ENCODE data around the gene SLC25A18. TPM values are rescaled to one million over a fixed set of nuclear protein-coding genes. Genes with fewer than 3 reads are reported as not detected.
A peak's percentile ranks its signal among the peaks of the same experiment; 100 is the strongest.

SLC25A18 gene
- total and polyA plus RNA-seq, 7 donors = 0.56 to 10.4 (median 5.7) TPM

GRCh38 chr22:17566776-17567175 lies 3.5 kb downstream of the SLC25A18 start:
- intact Hi-C loops (cut with DNase I) = no loop called here

GRCh38 chr22:17569971-17570511 lies 6.7 kb downstream of the SLC25A18 start:
- no peaks in the 10 kb centered on the region for H3K9me3 ChIP-seq
- H3K27ac ChIP-seq = peak overlapping the region; percentile 77
- WGBS, 3 donors = 33 to 43% (median 37%) methylated on average over 8 of the region's 8 CpGs
- intact Hi-C loops (cut with DNase I) = no loop called here
- peaks cover 21% of the 10 kb centered on the region for H3K4me1 ChIP-seq
- H3K36me3 ChIP-seq (ENCODE audit: insufficient read depth in 1 of 2, low read depth in 1 of 2) = no peaks in the 10 kb centered on the region
- H3K27me3 ChIP-seq (ENCODE audit: insufficient read depth in 3 of 3, low read length in 2 of 3) = no peaks in the 10 kb centered on the region
- ATAC-seq (peak; percentile 9 to 23 (median 16)), DNase-seq (peak in 1 of 2 donors; percentile 27)
- TF ChIP-seq CTCF (IDR thresholded peaks at IDR 0.05) = no peak
- peak overlapping the region; percentile 57 for H3K4me3 ChIP-seq

More at GRCh38 chr22:17566776-17567175, 3.5 kb downstream of the SLC25A18 start:
- no peak for TF ChIP-seq CTCF (IDR thresholded peaks at IDR 0.05)
- Histone ChIP-seq H3K9me3 (no peaks in the 10 kb centered on the region), H3K4me1 (peaks cover 42% of the 10 kb centered on the region), H3K4me3 (no peak overlapping the region), H3K27me3 (ENCODE audit: insufficient read depth in 3 of 3, low read length in 2 of 3) (no peaks in the 10 kb centered on the region), H3K27ac (no peak overlapping the region), H3K36me3 (ENCODE audit: insufficient read depth in 1 of 2, low read depth in 1 of 2) (no peaks in the 10 kb centered on the region)
- ATAC-seq = no peak
- 68 to 91% (median 80%) methylated on average over 10 of the region's 10 CpGs for WGBS, 3 donors
- DNase-seq = no peak

GRCh38 chr22:17570851-17571631 lies 7.7 kb downstream of the SLC25A18 start:
- Histone ChIP-seq H3K27me3 (ENCODE audit: insufficient read depth in 3 of 3, low read length in 2 of 3) (no peaks in the 10 kb centered on the region), H3K36me3 (ENCODE audit: insufficient read depth in 1 of 2, low read depth in 1 of 2) (no peaks in the 10 kb centered on the region), H3K27ac (peak overlapping the region; percentile 77), H3K4me1 (peaks cover 21% of the 10 kb centered on the region), H3K4me3 (peak overlapping the region; percentile 57), H3K9me3 (no peaks in the 10 kb centered on the region)
- WGBS, 3 donors = 8 to 13% (median 9%) methylated on average over 21 of the region's 21 CpGs
- intact Hi-C loops (cut with DNase I) = no loop called here
- TF ChIP-seq CTCF (IDR thresholded peaks at IDR 0.05) = no peak
- ATAC-seq = peak; percentile 62 to 88 (median 87)
- peak; percentile 90 to 95 for DNase-seq

GRCh38 chr22:17575151-17575550 lies 11.9 kb downstream of the SLC25A18 start:
- DNase-seq (no peak), ATAC-seq (no peak)
- WGBS, 3 donors = 92 to 95% (median 95%) methylated on average over 5 of the region's 5 CpGs
- no peak for TF ChIP-seq CTCF (IDR thresholded peaks at IDR 0.05)
- H3K27ac ChIP-seq = no peak overlapping the region
- intact Hi-C loops (cut with DNase I) = loop anchor here in 1 of 2 donors (5.0 kb wide), 1 partner anchor 47 kb away; no protein-coding TSS in a partner anchor
- H3K4me1 ChIP-seq = peaks cover 13% of the 10 kb centered on the region
- no peaks in the 10 kb centered on the region for H3K27me3 ChIP-seq (ENCODE audit: insufficient read depth in 3 of 3, low read length in 2 of 3)
- H3K4me3 ChIP-seq = no peak overlapping the region
- H3K36me3 ChIP-seq (ENCODE audit: insufficient read depth in 1 of 2, low read depth in 1 of 2) = no peaks in the 10 kb centered on the region
- H3K9me3 ChIP-seq = no peaks in the 10 kb centered on the region

Data from psoas muscle (tissue), 8 donors.